WTC11 (cell line): Measurements from ENCODE around the gene TGIF1. TPM values are rescaled to one million over a fixed set of nuclear protein-coding genes. Genes with fewer than 3 reads are reported as not detected.

Experiments
- ATAC-seq: fragments of 200-7000 bp; cut with Tn5 transposase; 2 replicates; pipeline ENCODE4 v1.10.0; 2021; ENCODE audit warnings: mild to moderate bottlenecking, moderate library complexity
- CTCF ChIA-PET: fragments of 300-600 bp; sonication (Branson Sonifier 250); formaldehyde crosslinking; loops from one replicate; lab custom pipeline; 2021; ENCODE audit warnings: antibody characterized with exemption; lab: Charles Lee
- POLR2A ChIA-PET: fragments of 350-600 bp; sonication (Branson Sonifier 250); formaldehyde crosslinking; loops from one replicate; lab custom pipeline; 2021; ENCODE audit warnings: antibody characterized with exemption; lab: Charles Lee
- DNase-seq: peaks from one replicate; pipeline ENCODE4 v3.0.0; 2021; ENCODE audit warnings: low spot score
- H3K27ac Mint-ChIP-seq: 2 replicates; pipeline ENCODE4 v1.8.0; 2021; ENCODE audit warnings: mixed read lengths
- H3K27me3 Mint-ChIP-seq: 2 replicates; pipeline ENCODE4 v1.8.0; 2021; ENCODE audit warnings: low read depth, mild to moderate bottlenecking, moderate library complexity, mixed read lengths
- H3K36me3 Mint-ChIP-seq: 2 replicates; pipeline ENCODE4 v1.8.0; 2021; ENCODE audit warnings: mixed read lengths
- H3K4me1 Mint-ChIP-seq: 2 replicates; pipeline ENCODE4 v1.8.0; 2022; ENCODE audit warnings: mixed read lengths
- H3K4me3 Mint-ChIP-seq: 2 replicates; pipeline ENCODE4 v1.8.0; 2021; ENCODE audit warnings: mild to moderate bottlenecking, moderate library complexity, mixed read lengths
- H3K9me3 Mint-ChIP-seq: 2 replicates; pipeline ENCODE4 v1.8.0; 2021; ENCODE audit warnings: mixed read lengths
- CREM ChIP-seq: sonication (generic); formaldehyde crosslinking; IDR thresholded peaks from 2 replicates; pipeline ENCODE4 v1.8.1; 2022; ENCODE audit warnings: mild to moderate bottlenecking, missing genetic modification reagents, moderate library complexity
- E2F1 ChIP-seq: sonication (generic); formaldehyde crosslinking; IDR thresholded peaks from 2 replicates; pipeline ENCODE4 v1.8.0; 2022; ENCODE audit warnings: mild to moderate bottlenecking, missing genetic modification reagents
- E2F5 ChIP-seq: sonication (generic); formaldehyde crosslinking; IDR thresholded peaks from 2 replicates; pipeline ENCODE4 v1.8.1; 2022; ENCODE audit warnings: mild to moderate bottlenecking, moderate library complexity, missing genetic modification reagents
- ELF4 ChIP-seq: sonication (generic); formaldehyde crosslinking; IDR thresholded peaks from 2 replicates; pipeline ENCODE4 v1.8.1; 2022; ENCODE audit warnings: low read depth, mild to moderate bottlenecking, moderate library complexity, missing genetic modification reagents
- ETV6 ChIP-seq: sonication (generic); formaldehyde crosslinking; IDR thresholded peaks from 2 replicates; pipeline ENCODE4 v1.8.1; 2022; ENCODE audit warnings: mild to moderate bottlenecking, missing genetic modification reagents
- JUN ChIP-seq: sonication (generic); formaldehyde crosslinking; IDR thresholded peaks from 2 replicates; pipeline ENCODE4 v1.8.0; 2023; ENCODE audit warnings: mild to moderate bottlenecking, missing genetic modification reagents
- MYBL2 ChIP-seq: sonication (generic); formaldehyde crosslinking; IDR thresholded peaks from 2 replicates; pipeline ENCODE4 v1.8.1; 2023; ENCODE audit warnings: mild to moderate bottlenecking, moderate library complexity, missing genetic modification reagents
- NFE2L1 ChIP-seq: sonication (generic); formaldehyde crosslinking; IDR thresholded peaks from 2 replicates; pipeline ENCODE4 v1.8.1; 2023; ENCODE audit warnings: missing genetic modification reagents
- NFYB ChIP-seq: sonication (generic); formaldehyde crosslinking; conservative IDR thresholded peaks from 2 replicates; pipeline ENCODE4 v1.8.0; 2022; ENCODE audit warnings: low read depth, missing genetic modification reagents
- NR1H2 ChIP-seq: sonication (generic); formaldehyde crosslinking; IDR thresholded peaks from 2 replicates; pipeline ENCODE4 v1.9.0; 2021; ENCODE audit warnings: mild to moderate bottlenecking, moderate library complexity, missing genetic modification reagents
- PREB ChIP-seq: sonication (generic); formaldehyde crosslinking; IDR thresholded peaks from 2 replicates; pipeline ENCODE4 v1.8.1; 2022; ENCODE audit warnings: mild to moderate bottlenecking, missing genetic modification reagents, moderate library complexity, borderline replicate concordance
- SMAD3 ChIP-seq: sonication (generic); formaldehyde crosslinking; IDR thresholded peaks from 2 replicates; pipeline ENCODE4 v1.8.0; 2022; ENCODE audit warnings: missing genetic modification reagents, mild to moderate bottlenecking, borderline replicate concordance
- SP1 ChIP-seq: sonication (generic); formaldehyde crosslinking; conservative IDR thresholded peaks from 2 replicates; pipeline ENCODE4 v1.8.1; 2022; ENCODE audit warnings: missing genetic modification reagents
- TEAD1 ChIP-seq: sonication (generic); formaldehyde crosslinking; IDR thresholded peaks from 2 replicates; pipeline ENCODE4 v1.8.0; 2022; ENCODE audit warnings: mild to moderate bottlenecking, missing genetic modification reagents
- TP53 ChIP-seq: sonication (generic); formaldehyde crosslinking; IDR thresholded peaks from 2 replicates; pipeline ENCODE4 v1.8.1; 2023; ENCODE audit warnings: mild to moderate bottlenecking, missing genetic modification reagents
- ZNF232 ChIP-seq: sonication (generic); formaldehyde crosslinking; IDR thresholded peaks from 2 replicates; pipeline ENCODE4 v1.8.0; 2022; ENCODE audit warnings: mild to moderate bottlenecking, missing genetic modification reagents
- ZNF263 ChIP-seq: sonication (generic); formaldehyde crosslinking; IDR thresholded peaks from 2 replicates; pipeline ENCODE4 v1.8.1; 2022; ENCODE audit warnings: low read depth, mild to moderate bottlenecking, moderate library complexity, missing genetic modification reagents
- ZNF281 ChIP-seq: sonication (generic); formaldehyde crosslinking; IDR thresholded peaks from 2 replicates; pipeline ENCODE4 v1.8.0; 2023; ENCODE audit warnings: mild to moderate bottlenecking, missing genetic modification reagents
- total RNA-seq: library from RNA; stranded (reverse); gene quantifications from 3 replicates; pipeline ENCODE4 v1.2.3, GENCODE V29; 2021
- TF ChIP-seq, protein P1 (sequence below): sonication (generic); formaldehyde crosslinking; IDR thresholded peaks from 2 replicates; pipeline ENCODE4 v1.8.1; 2023; ENCODE audit warnings: mild to moderate bottlenecking, missing genetic modification reagents, borderline replicate concordance
- TF ChIP-seq, protein P2 (sequence below): sonication (generic); formaldehyde crosslinking; IDR thresholded peaks from 2 replicates; pipeline ENCODE4 v1.8.0; 2023; ENCODE audit warnings: missing genetic modification reagents

TGIF1 gene
- total RNA-seq, 1 experiment from 2014 or later = 206 TPM

DNA sequence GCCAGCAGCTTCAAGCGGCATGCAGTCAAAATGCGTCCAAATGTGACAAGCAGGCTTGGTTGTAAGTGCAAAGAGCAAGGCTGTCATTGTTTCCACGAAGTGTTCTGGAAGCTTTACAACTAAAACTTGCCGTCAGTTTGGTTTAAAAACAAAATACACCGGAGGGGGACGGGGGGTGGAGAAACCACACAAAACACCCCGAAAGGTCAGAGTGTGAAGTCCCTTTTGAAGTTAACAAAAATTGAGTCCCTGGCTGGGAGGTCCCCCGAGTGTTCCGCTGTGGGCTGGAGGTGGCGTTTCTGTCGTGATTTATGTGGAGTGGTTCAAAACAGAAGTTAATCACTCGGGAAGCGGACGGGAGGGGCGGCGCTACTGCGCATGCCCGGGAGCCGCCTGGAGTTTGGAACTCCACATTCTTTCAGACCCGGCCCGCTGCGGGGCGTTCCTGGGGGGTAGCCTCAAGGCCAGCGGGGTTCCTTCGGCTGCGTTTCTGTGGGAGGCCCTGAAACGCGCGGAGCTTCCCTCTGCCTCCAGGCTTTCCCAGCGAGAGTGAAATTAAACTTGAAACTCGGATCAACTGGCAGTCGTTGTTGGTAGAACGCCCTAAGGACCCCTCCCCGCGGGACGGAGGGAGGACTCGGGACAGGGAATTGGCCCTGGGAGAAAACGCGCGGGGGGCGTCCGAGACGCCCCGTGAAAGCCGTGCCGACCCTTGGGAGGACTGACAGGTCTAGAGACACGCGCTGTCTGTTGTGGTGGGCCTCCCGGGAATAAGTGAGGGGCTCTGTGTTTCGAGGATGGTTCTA, 1.4 kb downstream of the TGIF1 start:
- Mint-ChIP-seq H3K9me3 (no peaks in the 10 kb centered on the region), H3K4me3 (peak overlapping the region; percentile 96), H3K4me1 (peaks cover 44% of the 10 kb centered on the region), H3K36me3 (peaks cover 34% of the 10 kb centered on the region), H3K27ac (peak overlapping the region; percentile 91), H3K27me3 (no peaks in the 10 kb centered on the region)
- CTCF ChIA-PET = interaction anchor here (1.0 to 6.4 kb wide), 4 partner anchors 15 to 215 kb away, joined by 3 to 53 read pairs (median 4); no protein-coding TSS in a partner anchor
- peak; percentile 86 for DNase-seq
- TF ChIP-seq, protein P1, sequence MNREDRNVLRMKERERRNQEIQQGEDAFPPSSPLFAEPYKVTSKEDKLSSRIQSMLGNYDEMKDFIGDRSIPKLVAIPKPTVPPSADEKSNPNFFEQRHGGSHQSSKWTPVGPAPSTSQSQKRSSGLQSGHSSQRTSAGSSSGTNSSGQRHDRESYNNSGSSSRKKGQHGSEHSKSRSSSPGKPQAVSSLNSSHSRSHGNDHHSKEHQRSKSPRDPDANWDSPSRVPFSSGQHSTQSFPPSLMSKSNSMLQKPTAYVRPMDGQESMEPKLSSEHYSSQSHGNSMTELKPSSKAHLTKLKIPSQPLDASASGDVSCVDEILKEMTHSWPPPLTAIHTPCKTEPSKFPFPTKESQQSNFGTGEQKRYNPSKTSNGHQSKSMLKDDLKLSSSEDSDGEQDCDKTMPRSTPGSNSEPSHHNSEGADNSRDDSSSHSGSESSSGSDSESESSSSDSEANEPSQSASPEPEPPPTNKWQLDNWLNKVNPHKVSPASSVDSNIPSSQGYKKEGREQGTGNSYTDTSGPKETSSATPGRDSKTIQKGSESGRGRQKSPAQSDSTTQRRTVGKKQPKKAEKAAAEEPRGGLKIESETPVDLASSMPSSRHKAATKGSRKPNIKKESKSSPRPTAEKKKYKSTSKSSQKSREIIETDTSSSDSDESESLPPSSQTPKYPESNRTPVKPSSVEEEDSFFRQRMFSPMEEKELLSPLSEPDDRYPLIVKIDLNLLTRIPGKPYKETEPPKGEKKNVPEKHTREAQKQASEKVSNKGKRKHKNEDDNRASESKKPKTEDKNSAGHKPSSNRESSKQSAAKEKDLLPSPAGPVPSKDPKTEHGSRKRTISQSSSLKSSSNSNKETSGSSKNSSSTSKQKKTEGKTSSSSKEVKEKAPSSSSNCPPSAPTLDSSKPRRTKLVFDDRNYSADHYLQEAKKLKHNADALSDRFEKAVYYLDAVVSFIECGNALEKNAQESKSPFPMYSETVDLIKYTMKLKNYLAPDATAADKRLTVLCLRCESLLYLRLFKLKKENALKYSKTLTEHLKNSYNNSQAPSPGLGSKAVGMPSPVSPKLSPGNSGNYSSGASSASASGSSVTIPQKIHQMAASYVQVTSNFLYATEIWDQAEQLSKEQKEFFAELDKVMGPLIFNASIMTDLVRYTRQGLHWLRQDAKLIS (CRISPR knock-in tag) = peak; percentile 64; the same call in 1 of the 2 replicates
- TF ChIP-seq TP53 (CRISPR knock-in tag) = no peak
- peak; percentile 46; the same call in 1 of the 2 replicates for TF ChIP-seq SP1 (CRISPR knock-in tag)
- 0 out of 2 replicates have a peak, but pooled peaks have one; percentile 41 for TF ChIP-seq SMAD3
- no peak for TF ChIP-seq NFE2L1 (CRISPR knock-in tag)
- TF ChIP-seq TEAD1 (CRISPR knock-in tag) = peak; percentile 30
- 0 out of 2 replicates have a peak, but pooled peaks have one; percentile 40 for TF ChIP-seq ZNF232 (CRISPR knock-in tag)
- peak; percentile 21; the same call in 1 of the 2 replicates for TF ChIP-seq MYBL2 (CRISPR knock-in tag)
- TF ChIP-seq CREM (CRISPR knock-in tag) = 0 out of 2 replicates have a peak, but pooled peaks have one; percentile 52
- no peak for TF ChIP-seq NFYB (CRISPR knock-in tag)
- 0 out of 2 replicates have a peak, but pooled peaks have one; percentile 39 for TF ChIP-seq ZNF281
- peak; percentile 50; the same call in 1 of the 2 replicates for TF ChIP-seq ETV6 (CRISPR knock-in tag)
- ATAC-seq = no peak
- POLR2A ChIA-PET = interaction anchor here (1.5 to 4.4 kb wide), 2 partner anchors 143 to 152 kb away, joined by 7 to 41 read pairs; no protein-coding TSS in a partner anchor

GRCh38 chr18:3451989-3452749, 2.2 kb downstream of the TGIF1 start:
- peak; percentile 44 for DNase-seq
- ATAC-seq = no peak
- H3K9me3 Mint-ChIP-seq = no peaks in the 10 kb centered on the region
- peak overlapping the region; percentile 96 for H3K27ac Mint-ChIP-seq
- peak overlapping the region; percentile 96 for H3K4me3 Mint-ChIP-seq
- ChIA-PET CTCF (interaction anchor here (1.0 to 6.4 kb wide), 7 partner anchors 15 to 214 kb away, joined by 3 to 53 read pairs (median 5); no protein-coding TSS in a partner anchor), POLR2A (interaction anchor here (0.9 to 4.4 kb wide), 3 partner anchors 22 to 151 kb away, joined by 3 to 41 read pairs (median 7); no protein-coding TSS in a partner anchor)
- peaks cover 44% of the 10 kb centered on the region for H3K4me1 Mint-ChIP-seq
- no peaks in the 10 kb centered on the region for H3K27me3 Mint-ChIP-seq
- H3K36me3 Mint-ChIP-seq = peaks cover 42% of the 10 kb centered on the region
- peak; percentile 76; the same call in 1 of the 2 replicates for TF ChIP-seq NR1H2
- TF ChIP-seq ELF4 = 0 out of 2 replicates have a peak, but pooled peaks have one; percentile 15
- TF ChIP-seq ZNF263 (CRISPR knock-in tag) = peak; percentile 82; the same call in 1 of the 2 replicates
- 0 out of 2 replicates have a peak, but pooled peaks have one; percentile 31 for TF ChIP-seq E2F5
- TF ChIP-seq E2F1 (CRISPR knock-in tag) = 0 out of 2 replicates have a peak, but pooled peaks have one; percentile 4
- TF ChIP-seq, protein P2, sequence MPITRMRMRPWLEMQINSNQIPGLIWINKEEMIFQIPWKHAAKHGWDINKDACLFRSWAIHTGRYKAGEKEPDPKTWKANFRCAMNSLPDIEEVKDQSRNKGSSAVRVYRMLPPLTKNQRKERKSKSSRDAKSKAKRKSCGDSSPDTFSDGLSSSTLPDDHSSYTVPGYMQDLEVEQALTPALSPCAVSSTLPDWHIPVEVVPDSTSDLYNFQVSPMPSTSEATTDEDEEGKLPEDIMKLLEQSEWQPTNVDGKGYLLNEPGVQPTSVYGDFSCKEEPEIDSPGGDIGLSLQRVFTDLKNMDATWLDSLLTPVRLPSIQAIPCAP (CRISPR knock-in tag) = peak; percentile 44; the same call in 1 of the 2 replicates
- TF ChIP-seq JUN (CRISPR knock-in tag) = 0 out of 2 replicates have a peak, but pooled peaks have one; percentile 35
- TF ChIP-seq PREB (CRISPR knock-in tag) = peak; percentile 47; the same call in 1 of the 2 replicates
